H9 (cell line): ENCODE data around the gene RHOV. TPM values are rescaled to one million over a fixed set of nuclear protein-coding genes. Genes with fewer than 3 reads are reported as not detected.

Source experiments
- DNase-seq: peaks from one replicate; pipeline ENCODE4 v3.0.0-alpha.2; 2017
- H2AFZ ChIP-seq: one replicate; pipeline ENCODE4 v1.6.1; 2013; ENCODE audit warnings: mild to moderate bottlenecking, low read length, control low read depth, moderate library complexity
- H2AK5ac ChIP-seq: 2 replicates; pipeline ENCODE4 v1.6.1; 2013; ENCODE audit warnings: low read length, control low read depth, mixed read lengths; ENCODE audit not compliant: insufficient read length
- H2BK120ac ChIP-seq: one replicate; pipeline ENCODE4 v1.6.1; 2013; ENCODE audit warnings: low read depth, mild to moderate bottlenecking, low read length, control low read depth, inconsistent platforms; ENCODE audit not compliant: poor library complexity, severe bottlenecking
- H2BK12ac ChIP-seq: 2 replicates; pipeline ENCODE4 v1.6.1; 2013; ENCODE audit warnings: low read length, control low read depth, mixed read lengths, low read depth; ENCODE audit not compliant: insufficient read length
- H2BK15ac ChIP-seq: 2 replicates; pipeline ENCODE4 v1.6.1; 2013; ENCODE audit warnings: low read depth, low read length, control low read depth
- H2BK20ac ChIP-seq: one replicate; pipeline ENCODE4 v1.6.1; 2013; ENCODE audit warnings: low read depth, mild to moderate bottlenecking, low read length, control low read depth, inconsistent platforms; ENCODE audit not compliant: poor library complexity, severe bottlenecking
- H2BK5ac ChIP-seq: 2 replicates; pipeline ENCODE4 v1.6.1; 2013; ENCODE audit warnings: low read length, control low read depth, mixed read lengths; ENCODE audit not compliant: insufficient read length
- H3K14ac ChIP-seq: 2 replicates; pipeline ENCODE4 v1.6.1; 2013; ENCODE audit warnings: low read length, control low read depth; ENCODE audit not compliant: insufficient read depth
- H3K18ac ChIP-seq: 2 replicates; pipeline ENCODE4 v1.6.1; 2013; ENCODE audit warnings: low read depth, mild to moderate bottlenecking, mixed read lengths, low read length, control low read depth; ENCODE audit not compliant: insufficient read length
- H3K23ac ChIP-seq: 2 replicates; pipeline ENCODE4 v1.6.1; 2013; ENCODE audit warnings: low read length, control low read depth, mixed read lengths, low read depth; ENCODE audit not compliant: insufficient read length
- H3K23me2 ChIP-seq: 2 replicates; pipeline ENCODE4 v1.6.1; 2013; ENCODE audit warnings: low read depth, mild to moderate bottlenecking, mixed read lengths, low read length, control low read depth; ENCODE audit not compliant: insufficient read length, poor library complexity, severe bottlenecking
- H3K27ac ChIP-seq: 2 replicates; pipeline ENCODE4 v1.5.1; 2013; ENCODE audit warnings: low read length, control low read depth, mixed read lengths, low read depth; ENCODE audit not compliant: insufficient read length
- H3K27me3 ChIP-seq: 2 replicates; pipeline ENCODE4 v1.6.1; 2013; ENCODE audit warnings: low read length, control low read depth, inconsistent platforms; ENCODE audit not compliant: insufficient read depth
- H3K4ac ChIP-seq: 2 replicates; pipeline ENCODE4 v1.6.1; 2013; ENCODE audit warnings: low read depth, mild to moderate bottlenecking, control low read depth, inconsistent platforms, low read length, moderate library complexity
- H3K4me1 ChIP-seq: 2 replicates; pipeline ENCODE4 v1.6.1; 2013; ENCODE audit warnings: low read length, control low read depth, inconsistent platforms; ENCODE audit not compliant: insufficient read depth
- H3K4me2 ChIP-seq: 2 replicates; pipeline ENCODE4 v1.6.1; 2013; ENCODE audit warnings: low read length, control low read depth, mixed read lengths; ENCODE audit not compliant: insufficient read length, insufficient read depth
- H3K56ac ChIP-seq: 2 replicates; pipeline ENCODE4 v1.6.1; 2013; ENCODE audit warnings: low read depth, mild to moderate bottlenecking, mixed read lengths, low read length, control low read depth; ENCODE audit not compliant: insufficient read length
- H3K79me1 ChIP-seq: 2 replicates; pipeline ENCODE4 v1.6.1; 2013; ENCODE audit warnings: low read depth, mild to moderate bottlenecking, moderate library complexity, low read length, control low read depth, inconsistent platforms; ENCODE audit not compliant: insufficient read depth, poor library complexity, severe bottlenecking
- H3K79me2 ChIP-seq: 2 replicates; pipeline ENCODE4 v1.6.1; 2013; ENCODE audit warnings: low read length, control low read depth, inconsistent platforms; ENCODE audit not compliant: insufficient read depth
- H3K9ac ChIP-seq: 2 replicates; pipeline ENCODE4 v1.6.1; 2013; ENCODE audit warnings: low read length, control low read depth, mixed read lengths; ENCODE audit not compliant: insufficient read length; ENCODE audit errors: extremely low read depth
- H3K9me3 ChIP-seq: one replicate; pipeline ENCODE4 v1.6.1; 2013; ENCODE audit warnings: low read depth, low read length, inconsistent platforms; ENCODE audit not compliant: control insufficient read depth
- H3T11ph ChIP-seq: one replicate; pipeline ENCODE4 v1.6.1; 2013; ENCODE audit warnings: mild to moderate bottlenecking, low read length, control low read depth, inconsistent platforms
- H4K20me1 ChIP-seq: one replicate; pipeline ENCODE4 v1.6.1; 2013; ENCODE audit not compliant: control insufficient read depth, insufficient read length, insufficient read depth
- H4K5ac ChIP-seq: 2 replicates; pipeline ENCODE4 v1.6.1; 2013; ENCODE audit warnings: low read depth, mild to moderate bottlenecking, mixed read lengths, low read length, control low read depth; ENCODE audit not compliant: insufficient read length
- H4K8ac ChIP-seq: replicated peaks from 2 replicates; pipeline ENCODE4 v1.6.1; 2013; ENCODE audit warnings: low read length, control low read depth, mixed read lengths, low read depth; ENCODE audit not compliant: insufficient read length
- H4K91ac ChIP-seq: 2 replicates; pipeline ENCODE4 v1.6.1; 2013; ENCODE audit warnings: low read depth, mild to moderate bottlenecking, moderate library complexity, mixed read lengths, low read length, control low read depth; ENCODE audit not compliant: insufficient read length
- H3K27ac Mint-ChIP-seq, 3 experiments: 2 replicates in 2 of 3; 3 replicates in 1 of 3; pipeline ENCODE4 v1.8.0; 2020 to 2021; ENCODE audit warnings: mixed read lengths in 3 of 3, mild to moderate bottlenecking in 1 of 3, moderate library complexity in 1 of 3
- H3K27me3 Mint-ChIP-seq: 2 replicates; pipeline ENCODE4 v1.8.0; 2021; ENCODE audit warnings: low read depth, mild to moderate bottlenecking, moderate library complexity, mixed read lengths
- H3K36me3 Mint-ChIP-seq, 3 experiments: 2 replicates in 2 of 3; 3 replicates in 1 of 3; pipeline ENCODE4 v1.8.0; 2020 to 2021; ENCODE audit warnings: low read depth in 3 of 3, mixed read lengths in 3 of 3; ENCODE audit not compliant: insufficient read depth in 1 of 3
- H3K4me1 Mint-ChIP-seq, 2 experiments: 2 replicates each; pipeline ENCODE4 v1.8.0; 2020; ENCODE audit warnings: mixed read lengths in 2 of 2
- H3K4me3 Mint-ChIP-seq, 2 experiments: 2 replicates in 1 of 2; 3 replicates in 1 of 2; pipeline ENCODE4 v1.8.0; 2020 to 2021; ENCODE audit warnings: mild to moderate bottlenecking in 2 of 2, mixed read lengths in 2 of 2, moderate library complexity in 1 of 2
- H3K9me3 Mint-ChIP-seq, 2 experiments: 2 replicates in 1 of 2; 3 replicates in 1 of 2; pipeline ENCODE4 v1.8.0; 2020; ENCODE audit warnings: mild to moderate bottlenecking in 2 of 2, mixed read lengths in 2 of 2, moderate library complexity in 1 of 2
- WGBS: extraction: QIAGEN DNeasy Blood & Tissue Kit; methylation state at CpG from one replicate; pipeline ENCODE4 v1.1.7; 2013; ENCODE audit warnings: missing lambda C conversion rate, low lambda C conversion rate, mixed read lengths; ENCODE audit not compliant: insufficient read length; ENCODE audit errors: extremely low coverage; 5-methylcytosine and 5-hydroxymethylcytosine counted together
- total RNA-seq: library from RNA; stranded (reverse); gene quantifications from 2 replicates; pipeline ENCODE4 v1.2.1, GENCODE V29; 2021
- TF ChIP-seq, protein P1 (sequence below): fragments of 200-600 bp; sonication (generic); conservative IDR thresholded peaks from 3 replicates; pipeline ENCODE4 v1.8.0; 2021; ENCODE audit warnings: antibody characterized with exemption, mild to moderate bottlenecking

The RHOV gene
- total RNA-seq, 1 experiment from 2014 or later, result 3.9 TPM

DNA sequence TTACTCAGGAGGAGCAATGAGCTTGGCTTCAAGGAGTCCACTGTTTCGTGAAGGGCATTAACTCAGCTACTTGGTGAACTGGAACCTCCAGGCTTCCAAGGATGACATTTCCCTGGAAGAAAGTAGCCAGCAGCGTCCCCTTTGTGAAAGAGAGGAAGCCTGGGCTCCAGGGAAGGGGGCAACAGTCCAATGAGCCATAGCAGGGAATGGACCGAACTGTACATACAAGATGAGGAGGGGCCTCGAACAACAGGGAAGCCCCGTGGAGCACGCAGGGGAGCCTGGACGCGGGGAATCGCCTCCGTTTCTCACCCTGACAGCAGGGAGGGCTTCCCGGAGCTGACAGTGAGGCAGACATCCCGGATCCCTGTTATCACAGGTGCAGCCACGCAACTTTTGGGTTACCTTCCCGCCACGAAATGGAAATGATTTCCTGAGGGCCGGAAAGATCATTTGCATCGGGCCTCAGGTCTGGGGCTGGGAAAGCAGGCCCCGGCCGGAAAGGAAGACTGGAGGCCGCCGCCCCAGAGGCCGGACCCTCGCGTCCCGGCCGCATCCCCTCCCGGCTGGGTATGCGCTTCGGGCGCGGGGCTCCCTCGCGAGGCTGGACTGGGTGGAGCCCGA lies 30.7 kb downstream of the RHOV start:
- Mint-ChIP-seq H3K36me3 (peaks cover 16 to 27% (median 19%) of the 10 kb centered on the region in 3 experiments), H3K27ac (peak overlapping the region in 2 of 3 experiments; percentile 40 to 73; a peak in 2 of 7 replicates), H3K9me3 (no peaks in the 10 kb centered on the region), H3K27me3 (peaks cover 4% of the 10 kb centered on the region), H3K4me1 (peaks cover 41% of the 10 kb centered on the region in 2 experiments), H3K4me3 (peak overlapping the region; percentile 87 to 94)
- Histone ChIP-seq H3K79me1 (peaks cover 5% of the 10 kb centered on the region), H3K56ac (no peak overlapping the region), H2AK5ac (no peak overlapping the region), H3K23ac (no peak overlapping the region), H3K4me2 (peak overlapping the region; percentile 71), H3T11ph (no peak overlapping the region), H3K14ac (peak overlapping the region; percentile 34; the same call in 1 of the 2 replicates), H2BK5ac (no peak overlapping the region), H3K27ac (no peak overlapping the region), H4K20me1 (no peaks in the 10 kb centered on the region), H3K4ac (no peak overlapping the region), H3K9me3 (no peaks in the 10 kb centered on the region), H4K91ac (no peak overlapping the region), H3K23me2 (peaks cover 11% of the 10 kb centered on the region), H3K18ac (no peak overlapping the region), H4K8ac (no peak overlapping the region), H2BK12ac (no peak overlapping the region), H2BK120ac (no peak overlapping the region), H4K5ac (no peak overlapping the region), H2BK15ac (no peak overlapping the region), H2BK20ac (no peak overlapping the region), H3K9ac (peak overlapping the region; percentile 56), H2AFZ (no peak overlapping the region), H3K79me2 (peaks cover 8% of the 10 kb centered on the region; the same call in 1 of the 2 replicates), H3K27me3 (no peaks in the 10 kb centered on the region), H3K4me1 (peaks cover 17% of the 10 kb centered on the region)
- DNase-seq, result no peak
- no CpG with 5 or more reads among the region's 34 CpGs for WGBS
- TF ChIP-seq, protein P1, sequence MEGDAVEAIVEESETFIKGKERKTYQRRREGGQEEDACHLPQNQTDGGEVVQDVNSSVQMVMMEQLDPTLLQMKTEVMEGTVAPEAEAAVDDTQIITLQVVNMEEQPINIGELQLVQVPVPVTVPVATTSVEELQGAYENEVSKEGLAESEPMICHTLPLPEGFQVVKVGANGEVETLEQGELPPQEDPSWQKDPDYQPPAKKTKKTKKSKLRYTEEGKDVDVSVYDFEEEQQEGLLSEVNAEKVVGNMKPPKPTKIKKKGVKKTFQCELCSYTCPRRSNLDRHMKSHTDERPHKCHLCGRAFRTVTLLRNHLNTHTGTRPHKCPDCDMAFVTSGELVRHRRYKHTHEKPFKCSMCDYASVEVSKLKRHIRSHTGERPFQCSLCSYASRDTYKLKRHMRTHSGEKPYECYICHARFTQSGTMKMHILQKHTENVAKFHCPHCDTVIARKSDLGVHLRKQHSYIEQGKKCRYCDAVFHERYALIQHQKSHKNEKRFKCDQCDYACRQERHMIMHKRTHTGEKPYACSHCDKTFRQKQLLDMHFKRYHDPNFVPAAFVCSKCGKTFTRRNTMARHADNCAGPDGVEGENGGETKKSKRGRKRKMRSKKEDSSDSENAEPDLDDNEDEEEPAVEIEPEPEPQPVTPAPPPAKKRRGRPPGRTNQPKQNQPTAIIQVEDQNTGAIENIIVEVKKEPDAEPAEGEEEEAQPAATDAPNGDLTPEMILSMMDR, result no peak
